GM18873 (cell line): ENCODE results near the gene PLIN5.
"Not testable (repeated sequence)": the region's sequence is repeated elsewhere in the genome, so short reads cannot be mapped to it uniquely, and the experiment has no call there.

Source experiments
- ATAC-seq: cut with Tn5 transposase; IDR thresholded peaks from one replicate; pipeline ENCODE4 v1.9.1; 2021; ENCODE audit warnings: mild to moderate bottlenecking, moderate library complexity, moderate number of reproducible peaks; ENCODE audit not compliant: unreplicated experiment, low FRiP score

The PLIN5 gene

DNA sequence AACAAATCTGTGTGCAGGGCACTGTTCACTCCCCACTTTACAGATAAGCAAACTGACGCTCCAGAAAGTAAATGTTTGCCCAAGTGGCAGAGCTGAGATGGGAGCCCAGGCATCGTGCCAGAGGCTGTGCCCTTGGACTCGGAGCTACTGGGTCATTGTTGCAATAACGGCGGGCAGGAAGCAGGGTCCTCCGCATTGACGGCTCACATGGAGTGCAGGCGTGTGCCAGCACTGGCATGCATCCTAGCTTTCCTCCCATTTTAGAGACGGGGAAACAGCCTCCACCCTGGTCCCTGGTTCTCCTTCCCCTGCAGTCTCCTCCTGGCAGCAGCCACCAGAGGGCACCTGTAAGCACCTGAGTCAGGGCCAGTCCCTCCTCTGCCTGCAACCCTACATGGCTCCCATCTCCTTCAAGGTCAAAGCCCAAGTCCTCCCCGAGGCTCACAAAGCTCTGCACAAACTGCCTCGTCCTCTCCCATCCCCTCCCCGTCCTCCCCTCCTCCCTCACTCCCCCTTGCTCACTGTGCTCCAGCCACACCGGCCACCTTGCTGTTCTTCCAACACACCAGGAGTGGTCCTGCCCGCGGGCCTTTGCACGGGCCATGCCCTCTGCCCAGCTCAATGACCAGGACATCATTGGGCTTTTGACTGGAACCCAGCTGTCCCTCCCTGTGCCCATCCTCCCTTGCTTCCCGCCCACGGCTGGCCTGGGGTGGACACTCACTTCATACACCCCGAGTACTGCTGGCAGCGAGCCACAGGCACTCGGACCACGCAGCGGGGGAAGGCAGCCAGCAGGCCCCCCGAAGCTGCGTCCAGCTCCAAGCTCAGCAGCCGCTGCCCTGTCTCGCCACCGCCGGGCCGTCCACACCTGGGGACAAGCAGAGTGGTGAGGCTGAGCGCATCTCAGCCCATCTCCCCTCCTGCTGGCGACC is 12.5 kb upstream of the PLIN5 start:
- ATAC-seq, result no peak

DNA sequence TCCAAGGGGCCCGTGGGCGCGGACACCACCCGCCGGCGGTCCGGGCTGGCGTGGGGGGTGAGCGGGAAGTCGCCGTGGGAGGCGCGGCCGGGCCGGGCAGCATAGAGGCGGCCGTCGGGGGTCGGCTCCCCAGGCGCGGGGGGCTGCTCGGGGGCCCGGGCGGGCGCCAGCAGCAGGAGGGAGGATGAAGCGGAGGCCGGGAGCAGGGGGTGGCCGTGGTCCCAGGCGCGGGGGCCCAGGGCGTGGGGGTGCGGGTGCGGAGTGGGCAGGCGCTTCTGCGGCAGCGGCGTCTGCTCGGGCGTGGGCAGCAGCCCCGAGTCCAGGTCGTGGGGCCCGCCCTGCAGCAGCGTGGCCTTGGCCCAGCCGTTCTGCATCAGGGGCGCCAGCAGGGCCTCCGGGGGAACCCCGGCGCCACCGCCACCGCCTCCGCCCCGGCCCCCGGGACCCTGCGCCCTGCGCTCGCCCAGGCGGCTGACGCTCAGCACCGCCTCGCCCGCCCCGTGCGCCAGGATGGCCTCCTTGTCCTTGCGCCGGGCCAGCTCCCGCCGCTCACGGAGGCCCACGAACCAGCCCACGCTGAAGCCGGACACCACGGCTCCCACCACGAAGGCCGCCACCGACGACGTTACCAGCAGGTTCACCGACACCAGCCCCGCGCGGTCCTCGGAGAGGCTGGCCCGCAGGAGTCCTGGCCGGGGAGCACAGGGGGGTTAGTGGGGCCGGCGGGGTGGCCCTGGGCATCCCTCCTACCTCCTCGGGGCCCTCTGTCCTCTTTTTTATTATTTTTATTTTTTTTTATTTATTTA is 9.0 kb upstream of the PLIN5 start:
- ATAC-seq, result no peak

DNA sequence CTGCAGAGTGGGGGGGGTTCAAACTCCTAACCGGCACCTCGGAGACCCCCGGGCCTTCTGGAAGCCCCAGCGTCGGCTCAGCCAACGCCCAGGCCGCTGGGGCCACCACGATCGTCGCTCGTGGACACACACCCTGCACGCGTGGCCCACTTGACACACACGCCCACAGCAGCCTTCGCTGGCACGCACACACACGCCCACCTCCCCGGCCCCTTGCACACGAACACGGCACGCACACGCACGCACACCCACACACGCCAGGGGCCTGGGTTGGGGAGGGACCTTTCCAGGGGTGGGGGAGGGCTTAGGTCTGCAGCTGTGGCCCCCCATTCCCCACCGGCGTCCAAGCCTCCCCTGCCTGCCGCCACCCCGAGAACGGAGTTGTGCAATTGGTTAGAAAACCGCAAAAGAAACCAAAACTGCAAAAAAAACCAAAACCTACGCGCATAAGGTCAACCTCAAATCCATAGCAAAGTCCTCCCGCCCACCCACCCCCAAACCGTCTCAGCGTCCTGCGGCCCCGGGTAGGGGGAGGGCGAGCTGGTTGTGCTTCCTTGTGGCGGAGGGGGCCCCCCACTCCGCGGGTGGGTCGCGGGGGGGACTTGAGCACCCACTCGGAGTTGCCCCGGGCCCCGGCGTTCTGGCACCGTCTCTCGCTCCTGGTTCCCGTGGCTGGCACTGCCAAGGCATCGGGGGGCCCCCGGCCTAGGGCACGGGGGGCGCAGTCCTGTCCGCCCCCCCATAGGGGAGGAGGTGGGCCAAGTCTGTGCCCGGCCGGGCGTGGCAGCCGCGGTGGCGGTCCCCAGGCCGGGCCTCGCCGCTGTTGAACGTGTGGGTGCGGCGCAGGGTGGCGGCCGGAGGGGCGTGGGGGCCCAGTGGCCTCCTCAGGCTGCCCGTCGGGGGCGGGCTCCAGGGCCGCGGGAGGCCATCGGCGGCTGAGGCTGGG is 8.1 kb upstream of the PLIN5 start:
- no peak for ATAC-seq

DNA sequence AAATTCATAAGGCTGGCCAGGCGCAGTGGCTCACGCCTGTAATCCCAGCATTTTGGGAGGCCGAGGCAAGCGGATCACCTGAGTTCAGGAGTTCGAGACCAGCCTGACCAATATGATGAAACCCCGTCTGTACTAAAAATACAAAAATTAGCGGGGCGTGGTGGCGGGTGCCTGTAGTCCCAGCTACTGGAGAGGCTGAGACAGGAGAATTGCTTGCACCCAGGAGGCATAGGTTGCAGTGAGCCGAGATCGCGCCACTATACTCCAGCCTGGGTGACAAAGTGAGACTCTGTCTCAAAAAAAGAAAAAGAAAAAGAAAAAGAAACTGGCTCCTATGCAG is 6.8 kb upstream of the PLIN5 start:
- not testable (repeated sequence) for ATAC-seq

DNA sequence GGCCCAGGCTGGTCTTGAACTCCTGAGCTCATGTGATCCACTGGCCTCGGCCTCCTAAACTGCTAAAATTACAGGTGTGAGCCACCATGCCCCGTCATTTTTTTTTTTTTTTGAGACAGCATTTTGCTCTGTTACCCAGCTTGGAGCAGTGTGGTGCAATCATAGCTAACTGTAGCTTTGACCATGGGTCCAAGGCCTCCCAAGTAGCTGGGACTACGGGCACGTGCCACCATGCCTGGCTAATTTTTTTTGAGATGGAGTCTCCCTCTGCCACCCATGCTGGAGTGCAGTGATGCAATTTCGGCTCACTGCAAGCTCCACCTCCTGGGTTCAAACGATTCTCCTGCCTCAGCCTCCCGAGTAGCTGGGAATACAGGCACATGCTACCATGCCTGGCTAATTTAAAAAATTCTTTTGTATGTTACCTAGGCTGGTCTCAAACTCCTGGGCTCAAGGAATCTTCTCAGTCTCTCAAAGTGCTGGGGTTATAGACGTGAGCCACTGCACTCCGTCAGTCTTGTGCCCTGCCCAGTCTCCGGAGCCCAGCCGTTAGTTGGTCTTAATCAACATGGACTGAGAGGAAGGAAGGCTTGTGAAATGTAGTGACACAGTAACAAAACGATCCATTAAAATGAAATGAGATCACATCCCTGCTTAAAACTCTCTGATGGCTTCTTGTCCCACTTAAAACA is 6.2 kb upstream of the PLIN5 start:
- no peak for ATAC-seq

DNA sequence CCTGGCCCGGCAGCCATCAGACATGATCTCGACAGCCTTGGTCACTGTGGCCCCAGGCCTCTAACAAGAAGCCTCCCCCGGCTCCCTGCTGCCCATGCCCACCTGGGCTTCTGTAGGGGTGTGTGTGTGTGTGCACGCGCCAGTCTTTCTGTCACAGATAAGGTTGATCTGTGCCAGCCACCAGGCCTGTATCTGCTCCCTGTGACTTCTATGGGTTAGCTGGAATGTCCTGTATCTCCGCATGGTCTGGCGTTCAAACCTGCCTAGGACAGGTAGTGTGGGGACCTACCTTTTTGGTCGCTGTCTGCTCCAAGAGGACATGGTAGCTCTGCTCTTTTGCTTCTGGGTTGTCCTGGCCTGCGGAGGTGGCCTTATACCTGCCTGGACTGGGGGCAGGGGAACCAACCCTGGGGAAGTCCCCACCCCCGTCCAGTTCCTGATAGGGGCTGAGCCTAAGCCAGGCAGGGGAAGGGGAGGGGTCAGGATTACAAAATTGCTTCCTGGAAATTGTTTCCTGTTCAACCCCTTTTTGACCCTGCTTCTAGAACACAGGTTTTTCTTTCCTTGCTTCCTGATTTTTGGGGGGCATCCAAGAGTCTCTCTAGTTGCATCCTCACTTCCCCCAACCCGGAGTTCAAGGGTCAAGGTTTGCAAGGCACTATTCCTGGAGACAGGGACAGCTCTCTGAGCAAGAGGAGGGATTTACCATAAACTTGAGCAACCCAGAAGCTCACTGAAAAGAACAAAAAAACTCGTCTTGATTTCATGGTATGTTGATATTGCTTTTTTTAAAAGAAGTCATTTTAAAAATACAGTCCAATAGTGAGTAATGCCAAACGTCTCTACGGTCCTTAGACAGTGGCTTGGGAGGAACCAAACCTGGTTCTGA is 4.9 kb upstream of the PLIN5 start, which contains the start of gene LRG1:
Gene LRG1, minus strand, starts transcription at position 344 of the 889 bp plus-strand sequence. Its CDS starts 23 bp downstream, at position 321.
- ATAC-seq, result no peak

DNA sequence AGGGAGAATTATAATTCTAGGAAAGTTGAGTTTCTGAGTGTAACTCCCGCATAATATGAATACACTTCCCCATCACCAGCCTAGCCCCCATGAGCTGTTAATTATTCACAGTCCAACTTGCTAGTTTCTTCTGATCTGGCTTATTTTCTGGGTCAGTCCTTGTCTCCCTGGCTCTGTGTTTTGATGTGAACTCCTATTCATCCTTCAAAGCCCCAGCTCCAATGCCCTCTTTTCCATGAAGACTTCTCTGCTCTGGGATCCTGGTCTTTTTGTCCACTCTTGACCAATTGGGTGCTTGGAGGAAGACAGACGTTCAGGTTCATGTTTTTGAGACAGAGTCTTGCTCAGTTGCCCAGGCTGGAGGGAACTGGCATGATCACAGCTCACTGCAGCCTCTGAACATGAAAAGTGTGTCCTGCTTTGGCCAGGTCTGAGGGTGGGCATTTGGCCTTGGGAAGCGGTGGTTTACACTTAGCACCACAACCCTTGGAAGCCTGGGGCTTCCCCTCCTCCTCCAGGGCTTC is 4.2 kb upstream of the PLIN5 start:
- no peak for ATAC-seq

DNA sequence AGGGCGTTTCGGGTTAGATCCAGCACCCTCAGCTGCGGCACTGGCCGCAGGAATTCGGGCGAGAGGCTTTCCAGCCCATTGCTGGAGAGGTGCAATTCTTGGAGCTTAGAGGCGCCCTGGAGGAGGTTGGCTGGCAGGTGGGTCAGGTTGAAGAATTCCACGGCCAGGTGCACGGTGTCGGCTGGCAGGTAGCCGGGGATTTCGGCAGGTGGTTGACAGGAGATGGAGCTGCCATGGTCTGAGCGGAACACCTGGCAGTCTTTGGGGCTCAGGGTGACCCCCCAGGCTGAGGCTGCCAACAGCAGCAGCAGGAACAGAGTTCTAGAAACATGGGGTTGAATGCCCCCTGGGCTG is 3.6 kb upstream of the PLIN5 start:
- no peak for ATAC-seq

DNA sequence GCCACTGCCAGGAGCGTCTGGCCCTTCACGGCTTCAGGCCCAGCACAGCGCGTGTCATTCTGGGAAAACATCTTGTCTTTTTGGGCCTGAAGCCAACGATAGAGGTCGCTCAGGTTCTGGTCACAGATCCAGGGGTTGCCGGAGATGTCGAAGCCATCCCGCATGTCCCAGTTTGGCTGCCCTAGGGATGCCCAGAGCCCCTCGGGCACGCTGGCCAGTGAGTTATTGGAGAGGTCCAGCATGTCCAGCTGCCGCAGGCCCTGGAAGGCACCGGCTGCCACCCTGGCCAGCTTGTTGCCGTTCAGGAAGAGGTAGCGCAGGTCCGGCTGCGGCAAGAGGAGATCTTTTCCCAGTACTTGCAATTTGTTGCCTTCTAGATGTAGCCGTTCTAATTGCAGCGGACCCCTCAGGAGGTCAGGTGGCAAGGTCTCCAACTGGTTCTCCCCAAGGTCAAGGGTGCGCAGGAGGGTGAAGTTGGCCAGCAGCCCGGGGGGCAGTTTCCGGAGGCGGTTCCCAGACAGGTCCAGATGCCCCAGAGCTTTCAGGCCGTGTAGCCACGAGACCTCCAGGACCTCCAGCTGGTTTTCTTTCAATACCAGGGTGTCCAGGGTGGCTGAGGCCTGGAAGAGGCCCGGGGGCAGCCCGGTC is 3.1 kb upstream of the PLIN5 start:
- no peak for ATAC-seq

DNA sequence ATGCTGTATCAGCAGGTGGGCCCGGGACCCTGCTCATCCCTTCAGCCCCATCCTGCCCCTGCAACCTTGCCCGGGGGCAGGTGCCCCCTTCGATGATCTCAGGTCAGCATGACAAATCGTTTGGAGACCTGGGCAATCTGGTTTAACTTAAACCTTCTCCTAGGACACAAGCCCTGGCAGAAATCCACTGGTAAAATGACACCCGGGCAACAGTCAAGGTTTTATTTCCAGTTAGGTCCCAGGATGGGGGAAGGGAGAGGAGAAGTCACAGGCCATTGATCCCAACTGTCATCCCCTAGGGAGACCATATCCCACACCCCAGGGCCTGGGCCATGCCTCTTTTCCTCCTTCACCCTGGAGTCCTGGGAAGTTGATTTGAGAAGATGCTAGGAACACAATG is 1.8 kb upstream of the PLIN5 start:
- ATAC-seq, result no peak

DNA sequence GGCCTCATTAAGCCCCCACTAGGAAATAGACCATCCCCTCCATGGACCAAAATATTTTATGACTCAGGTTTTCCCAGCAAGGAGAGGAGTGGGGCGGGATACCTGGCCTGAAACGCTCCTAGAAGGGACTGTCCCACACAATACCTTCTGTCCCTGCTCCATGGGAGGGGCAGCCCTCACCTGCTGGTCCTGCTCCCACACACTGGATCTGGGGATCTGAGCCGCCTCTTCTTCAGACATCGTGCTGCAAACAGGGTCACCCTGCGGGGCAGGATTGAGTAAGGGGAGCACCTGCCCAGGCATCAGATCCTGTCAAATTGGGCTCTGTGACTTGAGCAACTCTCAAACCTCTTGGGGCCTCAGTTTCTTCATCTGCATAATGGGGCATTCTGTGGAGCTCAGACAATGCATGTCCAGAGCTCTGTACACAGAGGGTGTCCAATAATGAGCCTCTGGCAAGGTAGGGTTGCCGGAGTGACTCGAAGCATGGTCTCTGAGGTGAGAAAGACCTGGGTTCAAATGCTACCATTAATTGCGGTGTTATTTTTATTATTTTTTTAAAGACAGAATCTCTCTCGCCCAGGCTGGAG is 1.1 kb downstream of the PLIN5 start:
- no peak for ATAC-seq

DNA sequence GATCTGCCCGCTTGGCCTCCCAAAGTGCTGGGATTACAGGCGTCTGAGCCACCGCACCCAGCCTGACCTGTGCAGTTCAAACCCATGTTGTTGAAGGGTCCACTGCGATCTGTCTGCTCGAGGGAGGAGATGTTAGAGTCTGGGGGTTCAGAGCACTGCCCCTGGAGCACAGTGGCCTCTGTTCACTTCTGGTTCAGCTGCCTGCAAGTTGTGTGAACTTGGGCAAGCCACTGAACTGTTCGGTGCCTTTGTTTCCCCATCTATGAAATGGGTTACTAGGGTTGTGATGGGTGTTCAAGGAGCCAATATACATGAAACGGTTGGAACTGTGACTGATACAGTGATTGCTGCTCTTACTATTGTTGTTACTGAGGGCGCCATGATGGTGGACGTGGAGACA is 1.7 kb downstream of the PLIN5 start:
- ATAC-seq, result no peak

DNA sequence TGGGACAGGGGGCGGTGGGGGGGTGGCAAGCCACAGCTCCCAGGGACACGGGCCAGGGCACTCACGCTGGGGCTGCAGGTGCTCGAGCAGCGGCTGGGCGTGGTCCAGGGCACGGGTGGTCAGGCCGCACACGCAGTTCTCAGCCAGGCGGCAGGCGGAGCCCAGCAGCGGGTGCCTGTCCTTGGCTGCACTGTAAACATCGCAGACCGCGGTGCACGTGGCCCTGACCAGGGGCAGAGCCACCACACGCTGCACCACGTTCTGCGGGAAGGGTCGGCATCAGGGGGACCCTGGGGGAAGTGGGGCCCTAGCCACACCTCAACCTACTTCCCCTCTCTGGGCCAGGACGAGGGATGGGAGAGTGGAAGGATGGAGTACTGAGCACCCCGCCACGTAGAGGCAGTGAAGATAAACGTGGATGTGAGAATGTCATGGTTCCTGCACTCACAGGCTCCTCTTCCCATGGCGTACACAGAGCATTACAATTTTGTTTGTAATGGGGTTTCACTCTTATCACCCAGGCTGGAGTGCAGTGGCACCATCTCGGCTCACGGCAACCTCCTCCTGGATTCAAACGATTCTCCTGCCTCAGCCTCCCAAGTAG is 3.4 kb downstream of the PLIN5 start:
- ATAC-seq, result no peak

DNA sequence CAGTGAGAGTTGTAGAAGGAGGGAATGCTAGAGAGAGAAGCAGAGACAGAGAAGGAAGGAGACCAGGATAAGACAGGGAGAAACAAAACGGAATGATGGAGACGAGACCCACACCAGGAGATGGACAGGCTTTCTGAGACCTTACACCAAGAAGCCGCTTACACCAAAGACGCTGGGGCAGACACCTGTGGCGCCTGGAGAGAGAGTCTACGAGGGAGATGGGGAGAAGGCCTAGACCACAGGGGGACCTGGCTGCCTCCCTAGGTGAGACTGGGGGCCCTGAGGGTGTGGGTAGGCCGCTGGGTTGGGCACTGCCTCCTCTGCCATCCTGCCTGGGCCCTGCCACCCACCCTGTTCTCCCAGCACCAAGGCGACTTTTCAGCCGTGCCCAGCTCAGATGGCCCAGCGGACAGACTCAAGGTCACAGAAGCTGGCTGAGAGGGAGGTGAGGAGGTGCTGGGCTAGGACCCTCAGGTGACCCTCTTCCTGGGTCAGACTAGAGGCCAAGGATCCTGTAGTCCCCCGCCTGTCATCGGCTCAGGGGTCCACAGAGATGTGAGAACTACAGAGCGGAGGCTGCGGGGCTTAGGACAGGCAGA is 5.0 kb downstream of the PLIN5 start:
- ATAC-seq, result no peak

DNA sequence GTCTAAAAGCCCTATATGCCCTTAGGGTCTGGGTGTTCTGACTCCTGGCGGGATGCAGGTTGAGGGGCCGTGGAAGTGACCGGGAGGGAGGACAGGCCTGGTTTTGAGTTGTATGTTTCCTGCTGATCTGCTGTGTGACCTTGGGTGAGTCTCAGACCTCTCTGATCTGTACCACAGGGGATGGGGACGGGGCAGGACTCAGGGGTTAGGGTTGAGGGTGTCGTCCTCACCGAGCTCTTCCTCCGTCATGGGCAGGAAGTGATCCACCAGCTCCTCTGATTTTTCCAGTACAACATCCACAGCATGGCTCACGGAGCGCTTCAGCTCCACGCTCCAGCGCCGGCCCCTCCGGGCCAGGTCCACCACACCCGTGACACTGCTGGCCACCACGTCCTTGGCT is 6.2 kb downstream of the PLIN5 start:
- no peak for ATAC-seq

DNA sequence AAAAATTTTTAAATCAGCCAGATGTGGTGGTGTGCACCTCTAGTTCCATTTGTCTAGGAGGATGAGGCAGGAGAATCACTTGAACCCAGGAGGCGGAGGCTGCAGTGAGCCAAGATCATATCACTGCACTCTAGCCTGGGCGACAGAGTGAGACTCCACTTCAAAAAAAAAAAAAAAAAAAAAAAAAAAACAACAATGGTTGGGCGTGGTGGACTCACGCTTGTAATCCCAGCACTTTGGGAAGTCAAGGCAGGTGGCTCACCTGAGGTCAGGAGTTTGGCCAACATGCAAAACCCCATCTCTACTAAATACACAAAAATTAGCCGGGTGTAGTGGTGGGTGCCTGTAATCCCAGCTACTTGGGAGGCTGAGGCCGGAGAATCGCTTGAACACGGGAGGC is 7.6 kb downstream of the PLIN5 start:
- not testable (repeated sequence) for ATAC-seq

DNA sequence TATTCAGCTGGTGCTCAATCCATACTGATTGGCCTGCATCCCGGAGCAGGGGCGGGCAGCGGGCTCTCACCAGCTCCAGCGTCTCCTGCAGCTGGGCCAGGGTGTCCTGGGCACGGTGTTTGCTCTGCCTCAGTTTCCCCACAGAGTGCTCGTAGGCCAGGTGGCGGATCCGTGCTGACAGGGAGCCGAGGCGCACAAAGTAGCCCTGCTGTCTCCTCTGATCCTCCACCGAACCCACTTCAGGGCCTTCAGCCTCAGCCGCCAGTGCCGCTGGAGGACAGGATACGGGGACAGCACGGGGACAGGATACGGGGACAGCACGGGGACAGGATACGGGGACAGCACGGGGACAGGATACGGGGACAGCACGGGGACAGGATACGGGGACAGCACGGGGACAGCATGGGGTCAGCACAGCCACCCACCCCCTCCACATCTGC is 9.4 kb downstream of the PLIN5 start:
- no peak for ATAC-seq
